ENCODE measurements around the gene SLC26A2.

SLC26A2 gene

GRCh38 chr5:149940077-149940574 lies 20.4 kb upstream of the SLC26A2 start:
- no peak overlapping the region for H3K27ac ChIP-seq (ENCODE audit: low read length, poor library complexity, severe bottlenecking)
- H4K8ac ChIP-seq (ENCODE audit: low read length) = no peak overlapping the region
- no peaks in the 10 kb centered on the region for H3K79me1 ChIP-seq (replicated peaks; ENCODE audit: low read length, poor library complexity, severe bottlenecking)
- no peak overlapping the region for H2BK12ac ChIP-seq (ENCODE audit: low read length in 2 of 2)
- H3K9me3 ChIP-seq (ENCODE audit: control insufficient read depth, low read length) = no peaks in the 10 kb centered on the region
- no peak overlapping the region for H3K18ac ChIP-seq (ENCODE audit: low read depth in 1 of 2, low read length in 2 of 2)
- H3K23ac ChIP-seq (ENCODE audit: low read length in 2 of 2) = no peak overlapping the region
- H2AFZ ChIP-seq (ENCODE audit: low read depth, low read length) = no peak overlapping the region
- no peaks in the 10 kb centered on the region for H3K36me3 ChIP-seq (ENCODE audit: control insufficient read depth in 1 of 2, insufficient read depth in 2 of 2, low read depth in 1 of 2, low read length in 2 of 2)
- peaks cover 12% of the 10 kb centered on the region for H3K4me1 ChIP-seq (ENCODE audit: control insufficient read depth, insufficient read depth, low read depth, low read length)
- no peak overlapping the region for H3K14ac ChIP-seq (ENCODE audit: low read length in 2 of 2)
- DNase-seq = peak; percentile 18
- H2BK5ac ChIP-seq (ENCODE audit: low read depth, low read length, poor library complexity, severe bottlenecking) = no peak overlapping the region
- no peak overlapping the region for H3K9ac ChIP-seq (ENCODE audit: low read length)
- H2BK15ac ChIP-seq (ENCODE audit: low read depth, poor library complexity, severe bottlenecking) = no peak overlapping the region
- no peak overlapping the region for H2BK120ac ChIP-seq (ENCODE audit: low read depth, low read length)
- peaks cover 0 to 21% of the 10 kb centered on the region in 2 experiments for H3K27me3 ChIP-seq (ENCODE audit: control insufficient read depth in 1 of 2, insufficient read depth in 1 of 2, low read length in 2 of 2)
- WGBS = 94% methylated on average over 9 of the region's 9 CpGs
- no peak overlapping the region for H4K91ac ChIP-seq (ENCODE audit: low read length)
- no peak overlapping the region for H3K4me3 ChIP-seq (ENCODE audit: insufficient read depth in 1 of 2, low read depth in 1 of 2, low read length in 2 of 2)
- peak overlapping the region; percentile 34 for H2AK5ac ChIP-seq (ENCODE audit: low read length, severe bottlenecking)
- H3K4ac ChIP-seq (ENCODE audit: low read depth in 1 of 2, low read length in 2 of 2) = no peak overlapping the region
- H3K4me2 ChIP-seq (ENCODE audit: low read length, poor library complexity, severe bottlenecking) = no peak overlapping the region

DNA sequence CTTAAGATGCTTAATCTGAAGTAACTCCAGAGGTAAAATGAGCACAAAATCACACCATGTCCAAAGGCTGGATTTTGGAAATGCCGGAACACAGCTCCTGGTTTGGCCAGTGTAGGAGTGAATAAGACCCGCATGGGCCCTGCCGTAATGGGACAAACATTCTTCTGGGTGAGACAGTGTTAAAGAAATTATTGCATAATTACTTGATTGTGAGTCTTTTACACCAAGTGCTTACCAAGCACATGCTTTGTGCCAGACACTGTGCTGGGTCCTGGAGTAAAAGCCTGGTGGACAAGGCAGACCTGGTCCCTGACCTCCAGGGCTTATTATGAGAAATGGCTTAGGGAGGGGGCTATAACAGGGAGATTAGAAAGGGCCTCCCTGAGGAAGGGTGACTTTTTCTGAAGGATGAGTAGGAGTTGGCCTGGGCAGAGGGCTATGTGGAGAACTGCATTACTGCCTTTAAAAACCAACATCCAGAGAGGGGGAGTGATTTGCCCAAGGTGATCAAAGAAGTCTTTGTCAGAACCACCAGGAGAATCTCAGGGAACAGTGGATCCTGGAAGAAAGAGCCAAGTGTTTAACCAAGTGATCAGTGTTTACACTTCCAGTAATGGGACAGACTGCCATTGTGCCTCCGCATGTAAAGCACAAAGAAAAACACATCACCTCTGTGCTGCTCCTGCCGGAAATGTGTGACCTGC lies 19.5 kb upstream of the SLC26A2 start:
- H3K36me3 ChIP-seq (ENCODE audit: control insufficient read depth in 1 of 2, insufficient read depth in 2 of 2, low read depth in 1 of 2, low read length in 2 of 2) = no peaks in the 10 kb centered on the region
- no peak overlapping the region for H3K14ac ChIP-seq (ENCODE audit: low read length in 2 of 2)
- no peak overlapping the region for H2AFZ ChIP-seq (ENCODE audit: low read depth, low read length)
- no peak overlapping the region for H4K8ac ChIP-seq (ENCODE audit: low read length)
- no peak overlapping the region for H2BK5ac ChIP-seq (ENCODE audit: low read depth, low read length, poor library complexity, severe bottlenecking)
- no peak overlapping the region for H3K18ac ChIP-seq (ENCODE audit: low read depth in 1 of 2, low read length in 2 of 2)
- 94% methylated on average over 5 of the region's 5 CpGs for WGBS
- no peak overlapping the region for H3K4me3 ChIP-seq (ENCODE audit: insufficient read depth in 1 of 2, low read depth in 1 of 2, low read length in 2 of 2)
- no peaks in the 10 kb centered on the region for H3K79me1 ChIP-seq (replicated peaks; ENCODE audit: low read length, poor library complexity, severe bottlenecking)
- peak overlapping the region in 1 of 2 experiments; percentile 7 for H2BK12ac ChIP-seq (ENCODE audit: low read length in 2 of 2)
- no peak overlapping the region for H3K9ac ChIP-seq (ENCODE audit: low read length)
- DNase-seq = no peak
- no peak overlapping the region for H2BK15ac ChIP-seq (ENCODE audit: low read depth, poor library complexity, severe bottlenecking)
- no peak overlapping the region for H3K4ac ChIP-seq (ENCODE audit: low read depth in 1 of 2, low read length in 2 of 2)
- peaks cover 12% of the 10 kb centered on the region for H3K4me1 ChIP-seq (ENCODE audit: control insufficient read depth, insufficient read depth, low read depth, low read length)
- H3K23ac ChIP-seq (ENCODE audit: low read length in 2 of 2) = no peak overlapping the region
- H4K91ac ChIP-seq (ENCODE audit: low read length) = peak overlapping the region; percentile 35
- no peak overlapping the region for H2BK120ac ChIP-seq (ENCODE audit: low read depth, low read length)
- H3K27me3 ChIP-seq (ENCODE audit: control insufficient read depth in 1 of 2, insufficient read depth in 1 of 2, low read length in 2 of 2) = peaks cover 0 to 21% of the 10 kb centered on the region in 2 experiments
- H2AK5ac ChIP-seq (ENCODE audit: low read length, severe bottlenecking) = peak overlapping the region; percentile 67
- no peak overlapping the region for H3K4me2 ChIP-seq (ENCODE audit: low read length, poor library complexity, severe bottlenecking)
- H3K27ac ChIP-seq (ENCODE audit: low read length, poor library complexity, severe bottlenecking) = no peak overlapping the region
- no peaks in the 10 kb centered on the region for H3K9me3 ChIP-seq (ENCODE audit: control insufficient read depth, low read length)

- no peak for DNase-seq
- no peak overlapping the region for H3K9ac ChIP-seq (ENCODE audit: low read length)
- 96% methylated on average over 3 of the region's 4 CpGs for WGBS
These were observed 18.8 kb upstream of the SLC26A2 start for GRCh38 chr5:149941795-149942194.

DNA sequence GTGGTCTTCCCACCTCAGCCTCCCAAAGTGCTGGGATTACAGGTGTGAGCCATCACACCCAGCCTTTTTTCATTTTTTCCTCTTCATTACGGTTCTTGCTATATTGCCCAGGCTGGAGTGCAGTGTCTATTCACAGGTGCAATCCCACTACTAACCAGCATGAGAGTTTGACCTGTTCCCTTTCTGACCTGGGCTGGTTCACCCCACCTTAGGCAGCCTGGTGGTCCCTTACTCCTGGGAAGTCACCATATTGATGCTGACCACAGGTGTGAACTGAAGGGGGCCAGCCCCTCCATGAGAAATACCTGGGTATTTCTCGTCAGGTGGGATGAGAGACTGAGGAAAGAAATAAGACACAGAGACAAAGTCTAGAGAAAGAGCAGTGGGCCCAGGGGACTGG lies 18.4 kb upstream of the SLC26A2 start:
- H2BK12ac ChIP-seq (ENCODE audit: low read length in 2 of 2) = no peak overlapping the region
- no peak overlapping the region for H3K9ac ChIP-seq (ENCODE audit: low read length)
- H3K79me1 ChIP-seq (replicated peaks; ENCODE audit: low read length, poor library complexity, severe bottlenecking) = no peaks in the 10 kb centered on the region
- no peak overlapping the region for H3K4me2 ChIP-seq (ENCODE audit: low read length, poor library complexity, severe bottlenecking)
- H3K36me3 ChIP-seq (ENCODE audit: control insufficient read depth in 1 of 2, insufficient read depth in 2 of 2, low read depth in 1 of 2, low read length in 2 of 2) = no peaks in the 10 kb centered on the region
- H3K4me1 ChIP-seq (ENCODE audit: control insufficient read depth, insufficient read depth, low read depth, low read length) = peaks cover 9% of the 10 kb centered on the region
- 97% methylated on average over 2 of the region's 2 CpGs for WGBS
- no peak overlapping the region for H2BK15ac ChIP-seq (ENCODE audit: low read depth, poor library complexity, severe bottlenecking)
- H4K91ac ChIP-seq (ENCODE audit: low read length) = no peak overlapping the region
- H3K27ac ChIP-seq (ENCODE audit: low read length, poor library complexity, severe bottlenecking) = no peak overlapping the region
- H3K18ac ChIP-seq (ENCODE audit: low read depth in 1 of 2, low read length in 2 of 2) = no peak overlapping the region
- no peak for DNase-seq
- no peak overlapping the region for H3K14ac ChIP-seq (ENCODE audit: low read length in 2 of 2)
- no peak overlapping the region for H3K4ac ChIP-seq (ENCODE audit: low read depth in 1 of 2, low read length in 2 of 2)
- no peak overlapping the region for H3K4me3 ChIP-seq (ENCODE audit: insufficient read depth in 1 of 2, low read depth in 1 of 2, low read length in 2 of 2)
- no peak overlapping the region for H3K23ac ChIP-seq (ENCODE audit: low read length in 2 of 2)
- H2AK5ac ChIP-seq (ENCODE audit: low read length, severe bottlenecking) = no peak overlapping the region
- H2BK120ac ChIP-seq (ENCODE audit: low read depth, low read length) = no peak overlapping the region
- H2AFZ ChIP-seq (ENCODE audit: low read depth, low read length) = no peak overlapping the region
- no peak overlapping the region for H4K8ac ChIP-seq (ENCODE audit: low read length)
- H3K27me3 ChIP-seq (ENCODE audit: control insufficient read depth in 1 of 2, insufficient read depth in 1 of 2, low read length in 2 of 2) = peaks cover 0 to 26% of the 10 kb centered on the region in 2 experiments
- no peak overlapping the region for H2BK5ac ChIP-seq (ENCODE audit: low read depth, low read length, poor library complexity, severe bottlenecking)
- H3K9me3 ChIP-seq (ENCODE audit: control insufficient read depth, low read length) = no peaks in the 10 kb centered on the region

More at GRCh38 chr5:149941795-149942194, 18.8 kb upstream of the SLC26A2 start:
- Histone ChIP-seq H3K14ac (ENCODE audit: low read length in 2 of 2) (no peak overlapping the region), H3K4me3 (ENCODE audit: insufficient read depth in 1 of 2, low read depth in 1 of 2, low read length in 2 of 2) (no peak overlapping the region), H2BK12ac (ENCODE audit: low read length in 2 of 2) (no peak overlapping the region), H2BK15ac (ENCODE audit: low read depth, poor library complexity, severe bottlenecking) (no peak overlapping the region), H2BK120ac (ENCODE audit: low read depth, low read length) (no peak overlapping the region), H4K8ac (ENCODE audit: low read length) (no peak overlapping the region), H2BK5ac (ENCODE audit: low read depth, low read length, poor library complexity, severe bottlenecking) (no peak overlapping the region), H3K4ac (ENCODE audit: low read depth in 1 of 2, low read length in 2 of 2) (no peak overlapping the region), H3K18ac (ENCODE audit: low read depth in 1 of 2, low read length in 2 of 2) (no peak overlapping the region), H3K23ac (ENCODE audit: low read length in 2 of 2) (no peak overlapping the region), H3K9me3 (ENCODE audit: control insufficient read depth, low read length) (no peaks in the 10 kb centered on the region), H3K79me1 (replicated peaks; ENCODE audit: low read length, poor library complexity, severe bottlenecking) (no peaks in the 10 kb centered on the region), H2AFZ (ENCODE audit: low read depth, low read length) (no peak overlapping the region), H3K4me2 (ENCODE audit: low read length, poor library complexity, severe bottlenecking) (no peak overlapping the region), H3K27ac (ENCODE audit: low read length, poor library complexity, severe bottlenecking) (no peak overlapping the region), H3K4me1 (ENCODE audit: control insufficient read depth, insufficient read depth, low read depth, low read length) (peaks cover 12% of the 10 kb centered on the region), H3K27me3 (ENCODE audit: control insufficient read depth in 1 of 2, insufficient read depth in 1 of 2, low read length in 2 of 2) (peaks cover 0 to 26% of the 10 kb centered on the region in 2 experiments), H3K36me3 (ENCODE audit: control insufficient read depth in 1 of 2, insufficient read depth in 2 of 2, low read depth in 1 of 2, low read length in 2 of 2) (no peaks in the 10 kb centered on the region), H4K91ac (ENCODE audit: low read length) (no peak overlapping the region), H2AK5ac (ENCODE audit: low read length, severe bottlenecking) (no peak overlapping the region)

Data from mesenchymal stem cell (in vitro differentiated cells and primary cell).